ENCODE results near the gene XYLT1. TPM values are rescaled to one million over a fixed set of nuclear protein-coding genes. Genes with fewer than 3 reads are reported as not detected.

The XYLT1 gene
- total and polyA plus RNA-seq, 9 of the 15 experiments (the other 6 are each of a cell fraction or from before 2014, with no cell fraction given), result 0.03 to 0.09 (median 0.08) TPM; not detected in 6

DNA sequence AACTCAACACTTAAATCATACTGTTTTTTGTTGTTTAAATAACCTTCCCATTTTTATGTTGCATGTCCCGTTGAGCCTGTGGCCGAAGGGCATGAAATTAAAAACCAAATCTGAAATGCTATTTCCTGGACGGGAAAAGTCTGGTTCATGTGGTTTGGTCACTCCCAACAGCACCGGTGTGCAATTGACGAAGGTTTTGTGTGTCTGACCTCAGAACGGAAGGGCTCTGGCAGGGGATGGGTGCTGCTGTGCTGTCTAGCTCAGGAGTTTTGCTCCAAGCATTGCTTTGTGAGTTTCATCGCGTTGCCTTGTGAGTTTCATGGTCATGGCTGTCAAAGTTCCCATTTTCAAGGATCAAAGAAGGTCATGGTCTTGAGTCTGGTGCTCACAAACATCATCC is 363.3 kb downstream of the XYLT1 start:
- ChIA-PET POLR2A (interaction anchor here (0.7 kb wide), 2 partner anchors 9 to 22 kb away, joined by 3 read pairs; no protein-coding TSS in a partner anchor), CTCF (ENCODE audit: low intra/inter-chr PET ratio) (no interaction called here)
- DNase-seq (ENCODE audit: extremely low read depth in 1 of 4, low spot score in 3 of 4), result no peak
- Histone ChIP-seq H3K9me3 (replicated peaks; ENCODE audit: control insufficient read depth, insufficient read depth, low read depth, low read length) (no peaks in the 10 kb centered on the region), H3K36me3 (ENCODE audit: control insufficient read depth, insufficient read depth, low read length) (no peaks in the 10 kb centered on the region), H3K4me2 (ENCODE audit: insufficient read depth, low read length) (no peak overlapping the region), H3K9me1 (ENCODE audit: control insufficient read depth, insufficient read depth, low read length) (no peaks in the 10 kb centered on the region), H3K4me3 (no peak overlapping the region), H3K9ac (ENCODE audit: insufficient read depth in 1 of 2, low read depth in 2 of 2, low read length in 2 of 2) (no peak overlapping the region), H2AFZ (ENCODE audit: low read depth, low read length) (no peak overlapping the region), H3K79me2 (ENCODE audit: control insufficient read depth, insufficient read depth, low read length) (no peaks in the 10 kb centered on the region), H3K27ac (ENCODE audit: extremely low read depth, low read depth, low read length) (no peak overlapping the region), H3K27me3 (ENCODE audit: control insufficient read depth in 2 of 2, insufficient read depth in 2 of 2, low read length in 2 of 2) (no peaks in the 10 kb centered on the region), H3K4me1 (replicated peaks in 1 of 2; ENCODE audit: control insufficient read depth in 2 of 2, insufficient read depth in 2 of 2, low read length in 2 of 2) (peaks cover 0 to 4% of the 10 kb centered on the region in 2 experiments; a peak in 1 of 5 replicates), H4K20me1 (replicated peaks; ENCODE audit: control insufficient read depth, insufficient read depth, low read length) (peaks cover 34% of the 10 kb centered on the region)
- TF ChIP-seq, protein P1, sequence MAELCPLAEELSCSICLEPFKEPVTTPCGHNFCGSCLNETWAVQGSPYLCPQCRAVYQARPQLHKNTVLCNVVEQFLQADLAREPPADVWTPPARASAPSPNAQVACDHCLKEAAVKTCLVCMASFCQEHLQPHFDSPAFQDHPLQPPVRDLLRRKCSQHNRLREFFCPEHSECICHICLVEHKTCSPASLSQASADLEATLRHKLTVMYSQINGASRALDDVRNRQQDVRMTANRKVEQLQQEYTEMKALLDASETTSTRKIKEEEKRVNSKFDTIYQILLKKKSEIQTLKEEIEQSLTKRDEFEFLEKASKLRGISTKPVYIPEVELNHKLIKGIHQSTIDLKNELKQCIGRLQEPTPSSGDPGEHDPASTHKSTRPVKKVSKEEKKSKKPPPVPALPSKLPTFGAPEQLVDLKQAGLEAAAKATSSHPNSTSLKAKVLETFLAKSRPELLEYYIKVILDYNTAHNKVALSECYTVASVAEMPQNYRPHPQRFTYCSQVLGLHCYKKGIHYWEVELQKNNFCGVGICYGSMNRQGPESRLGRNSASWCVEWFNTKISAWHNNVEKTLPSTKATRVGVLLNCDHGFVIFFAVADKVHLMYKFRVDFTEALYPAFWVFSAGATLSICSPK (IDR thresholded peaks at IDR 0.05; ENCODE audit: borderline replicate concordance), result no peak
- no peak for TF ChIP-seq ZSCAN32 (CRISPR knock-in tag; IDR thresholded peaks at IDR 0.05)
- TF ChIP-seq NELFE (IDR thresholded peaks at IDR 0.05; ENCODE audit: insufficient read depth, insufficient read length), result no peak
- no peak for TF ChIP-seq TOE1 (IDR thresholded peaks at IDR 0.05; ENCODE audit: borderline replicate concordance)
- no peak for TF ChIP-seq TOE1 (CRISPR knock-in tag; IDR thresholded peaks at IDR 0.05; ENCODE audit: borderline replicate concordance, low read depth)
- no peak for TF ChIP-seq GABPB2 (CRISPR knock-in tag; conservative IDR thresholded peaks at IDR 0.05)
- TF ChIP-seq POLR2AphosphoS5 (IDR thresholded peaks at IDR 0.05; ENCODE audit: control insufficient read depth, insufficient read depth, low read depth, low read length), result no peak
- TF ChIP-seq, protein P2, sequence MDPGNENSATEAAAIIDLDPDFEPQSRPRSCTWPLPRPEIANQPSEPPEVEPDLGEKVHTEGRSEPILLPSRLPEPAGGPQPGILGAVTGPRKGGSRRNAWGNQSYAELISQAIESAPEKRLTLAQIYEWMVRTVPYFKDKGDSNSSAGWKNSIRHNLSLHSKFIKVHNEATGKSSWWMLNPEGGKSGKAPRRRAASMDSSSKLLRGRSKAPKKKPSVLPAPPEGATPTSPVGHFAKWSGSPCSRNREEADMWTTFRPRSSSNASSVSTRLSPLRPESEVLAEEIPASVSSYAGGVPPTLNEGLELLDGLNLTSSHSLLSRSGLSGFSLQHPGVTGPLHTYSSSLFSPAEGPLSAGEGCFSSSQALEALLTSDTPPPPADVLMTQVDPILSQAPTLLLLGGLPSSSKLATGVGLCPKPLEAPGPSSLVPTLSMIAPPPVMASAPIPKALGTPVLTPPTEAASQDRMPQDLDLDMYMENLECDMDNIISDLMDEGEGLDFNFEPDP (CRISPR knock-in tag; IDR thresholded peaks at IDR 0.05), result no peak
- no peak for TF ChIP-seq CHD4 (IDR thresholded peaks at IDR 0.05; ENCODE audit: insufficient read depth, insufficient replicate concordance, low read depth, low read length, poor library complexity, severe bottlenecking)
- TF ChIP-seq MTA1 (IDR thresholded peaks at IDR 0.05; ENCODE audit: borderline replicate concordance), result no peak
- no peak for TF ChIP-seq RBM15 (IDR thresholded peaks at IDR 0.05; ENCODE audit: insufficient read depth, low read length)
- TF ChIP-seq, protein P3, sequence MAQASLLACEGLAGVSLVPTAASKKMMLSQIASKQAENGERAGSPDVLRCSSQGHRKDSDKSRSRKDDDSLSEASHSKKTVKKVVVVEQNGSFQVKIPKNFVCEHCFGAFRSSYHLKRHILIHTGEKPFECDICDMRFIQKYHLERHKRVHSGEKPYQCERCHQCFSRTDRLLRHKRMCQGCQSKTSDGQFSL (CRISPR knock-in tag; IDR thresholded peaks at IDR 0.05), result no peak
- TF ChIP-seq, protein P3 (tag; IDR thresholded peaks at IDR 0.05), result no peak
- no peak for TF ChIP-seq HCFC1 (IDR thresholded peaks at IDR 0.05; ENCODE audit: low read depth, low read length)
- TF ChIP-seq L3MBTL2 (IDR thresholded peaks at IDR 0.05), result no peak
- TF ChIP-seq BRD9 (IDR thresholded peaks at IDR 0.05; ENCODE audit: low read depth, partially characterized antibody), result no peak
- no peak for TF ChIP-seq NFATC3 (IDR thresholded peaks at IDR 0.05)
- TF ChIP-seq TCF7 (IDR thresholded peaks at IDR 0.05; ENCODE audit: borderline replicate concordance), result no peak
- ATAC-seq, result no peak
- no TSS peak for BruUV-seq (replicated peaks)
- no peak for FAIRE-seq
- WGBS (ENCODE audit: insufficient coverage, low coverage, missing lambda C conversion rate), result 42% methylated on average over 8 of the region's 8 CpGs
- intact Hi-C loops (cut with micrococcal nuclease) (no loop called here), in situ Hi-C loops (cut with MboI) (no loop called here)

Measured in K562 (cell line).